GM12864 (cell line): ENCODE results near the gene SMAD2.

Experiments used
- DNase-seq: peaks from one replicate; pipeline ENCODE4 v3.0.0-alpha.2; 2011; ENCODE audit warnings: low read depth
- H3K4me3 ChIP-seq: 2 replicates; pipeline ENCODE4 v1.5.1; 2011; ENCODE audit warnings: mild to moderate bottlenecking, low read depth, low read length, control low read depth
- CTCF ChIP-seq: IDR thresholded peaks from 2 replicates; pipeline ENCODE4 v1.5.1; 2011; ENCODE audit warnings: low read depth, mild to moderate bottlenecking, moderate library complexity, low read length, control low read depth, inconsistent platforms; ENCODE audit errors: missing control alignments

SMAD2 gene

DNA sequence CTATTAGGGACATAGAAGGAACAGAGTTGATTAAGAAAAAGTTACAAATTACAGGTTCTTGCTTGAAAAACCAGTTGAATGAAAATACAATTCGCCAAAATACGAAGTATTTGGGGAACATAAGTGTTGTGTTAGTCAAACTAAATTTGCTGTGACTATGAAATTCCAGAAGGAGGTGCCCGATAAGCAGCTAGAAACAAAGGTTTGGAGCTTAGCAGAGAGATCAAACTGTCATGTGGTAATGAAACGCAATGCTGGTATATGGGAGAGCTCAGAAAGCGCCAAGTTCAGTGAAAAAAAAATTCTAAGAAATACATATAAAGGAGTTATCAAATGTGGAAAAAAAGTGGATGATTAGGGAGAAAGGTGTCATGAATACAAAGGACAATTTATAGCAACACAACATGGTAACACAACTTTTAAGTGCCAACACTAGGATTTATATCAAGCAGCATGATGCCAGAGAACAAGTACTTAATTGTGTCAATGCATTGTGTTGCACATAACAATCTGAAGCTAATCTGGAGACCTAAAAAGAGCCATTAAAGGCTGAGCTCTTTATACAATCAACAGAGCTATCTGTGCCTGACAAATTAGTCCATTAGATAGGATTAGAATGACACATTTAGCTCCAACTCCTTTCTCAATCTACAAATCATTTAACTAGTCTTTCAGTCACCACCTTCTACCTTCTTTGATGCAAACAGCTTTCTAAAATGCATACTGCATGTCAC lies 31.2 kb downstream of the SMAD2 start:
- no peak overlapping the region for H3K4me3 ChIP-seq
- no peak for TF ChIP-seq CTCF
- no peak for DNase-seq

- no peak overlapping the region for H3K4me3 ChIP-seq
- no peak for TF ChIP-seq CTCF
- DNase-seq = no peak
Measured at GRCh38 chr18:47898696-47899095, 31.8 kb downstream of the SMAD2 start.

DNA sequence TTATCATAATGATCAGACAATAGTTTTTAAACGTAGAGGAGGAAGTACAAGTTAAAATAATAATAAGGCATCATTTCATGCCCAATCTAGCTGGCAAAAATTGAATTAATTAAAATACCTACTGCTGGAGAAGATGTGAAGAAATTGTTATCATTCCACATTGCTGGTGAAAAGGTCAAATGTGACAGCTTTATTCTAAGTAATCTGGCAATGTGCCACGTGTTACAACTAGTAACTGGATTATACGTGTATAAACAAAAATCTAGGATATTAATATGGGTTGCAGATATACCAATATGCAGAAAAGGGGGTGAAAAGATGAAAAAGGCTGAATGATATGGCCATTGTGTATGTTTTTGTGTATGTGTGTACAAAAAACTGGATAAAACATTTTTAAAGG lies 32.4 kb downstream of the SMAD2 start:
- no peak for TF ChIP-seq CTCF
- H3K4me3 ChIP-seq = no peak overlapping the region
- DNase-seq = no peak

DNA sequence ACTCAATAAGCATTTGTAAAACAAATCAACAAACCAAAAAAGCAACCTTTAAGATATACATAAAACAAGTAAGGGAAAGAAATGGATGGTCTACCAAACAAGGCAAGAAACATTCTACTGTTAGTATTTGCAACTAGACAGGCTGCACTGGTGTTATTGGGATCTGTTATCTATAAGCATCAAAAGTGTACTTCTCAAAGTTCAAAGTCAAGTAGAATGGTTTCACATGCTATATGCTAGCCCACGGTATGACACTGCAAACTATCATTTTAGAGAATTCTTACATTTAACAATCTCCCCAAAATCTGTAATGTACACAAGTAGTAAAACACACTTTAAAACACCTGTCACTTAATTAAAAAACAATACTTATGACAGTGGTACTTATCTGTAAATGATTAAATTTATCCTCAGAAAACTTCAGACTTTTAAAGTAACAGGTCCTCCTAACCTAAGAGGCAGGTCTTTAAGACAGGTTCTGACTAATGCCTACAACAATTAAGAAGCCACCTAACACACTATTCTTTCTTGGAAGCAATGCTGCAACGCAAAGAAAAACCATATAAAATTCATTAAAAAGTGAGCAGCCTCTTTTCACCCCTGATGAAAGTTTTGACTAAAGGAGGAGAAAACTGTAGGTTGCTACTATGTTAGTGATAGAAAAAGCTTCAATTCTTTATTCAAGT lies 34.8 kb downstream of the SMAD2 start:
- no peak overlapping the region for H3K4me3 ChIP-seq
- no peak for TF ChIP-seq CTCF
- DNase-seq = no peak

- DNase-seq = no peak
- TF ChIP-seq CTCF = no peak
- H3K4me3 ChIP-seq = no peak overlapping the region
Measured at GRCh38 chr18:47893939-47894699, 36.3 kb downstream of the SMAD2 start.

- TF ChIP-seq CTCF = no peak
- no peak overlapping the region for H3K4me3 ChIP-seq
- DNase-seq = no peak
Measured at GRCh38 chr18:47893047-47893446, 37.4 kb downstream of the SMAD2 start.
